GM21619 (cell line): ENCODE measurements around the gene FRY.

Source experiments
- ATAC-seq: cut with Tn5 transposase; IDR thresholded peaks from one replicate; pipeline ENCODE4 v1.9.1; 2021; ENCODE audit not compliant: unreplicated experiment

Gene FRY

DNA sequence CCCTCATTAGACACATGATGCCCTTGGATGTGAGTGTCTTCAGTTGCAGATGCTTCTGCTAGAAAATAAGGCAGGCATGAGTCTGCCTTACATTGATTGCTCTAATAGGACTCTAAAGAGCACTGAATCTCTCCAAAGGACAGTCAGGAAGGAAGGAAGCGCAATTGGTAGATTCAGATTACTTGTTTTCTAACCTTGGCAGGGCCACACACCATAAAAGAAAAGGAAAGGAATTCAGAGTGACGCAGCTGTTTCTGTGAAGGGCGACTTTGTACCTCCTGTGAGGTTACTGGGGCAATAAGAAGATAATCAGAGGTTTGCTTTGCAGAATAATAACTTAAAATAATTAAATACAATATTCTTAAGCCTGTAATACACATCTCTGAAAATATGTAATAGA lies 48.0 kb downstream of the FRY start:
- no peak for ATAC-seq

DNA sequence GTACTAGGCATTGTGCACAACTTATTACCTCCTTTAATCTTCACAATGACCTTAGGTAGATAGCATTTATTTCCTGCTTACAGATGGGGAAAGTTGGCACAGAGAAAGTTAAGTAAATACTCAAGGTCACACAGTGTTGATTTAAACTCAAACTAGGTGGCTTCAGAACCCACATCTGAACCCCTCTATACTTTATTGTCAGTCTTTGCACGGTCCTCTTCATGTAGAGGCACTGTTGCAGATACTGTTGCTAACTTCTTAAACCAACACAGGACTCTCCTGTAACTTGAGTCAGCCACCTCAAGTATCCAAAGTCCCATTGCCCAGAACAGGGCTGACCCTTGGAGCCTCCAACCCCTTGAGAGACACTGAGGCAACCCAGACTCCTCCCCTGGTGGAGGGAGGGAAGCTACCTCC lies 48.8 kb downstream of the FRY start:
- ATAC-seq, result no peak

DNA sequence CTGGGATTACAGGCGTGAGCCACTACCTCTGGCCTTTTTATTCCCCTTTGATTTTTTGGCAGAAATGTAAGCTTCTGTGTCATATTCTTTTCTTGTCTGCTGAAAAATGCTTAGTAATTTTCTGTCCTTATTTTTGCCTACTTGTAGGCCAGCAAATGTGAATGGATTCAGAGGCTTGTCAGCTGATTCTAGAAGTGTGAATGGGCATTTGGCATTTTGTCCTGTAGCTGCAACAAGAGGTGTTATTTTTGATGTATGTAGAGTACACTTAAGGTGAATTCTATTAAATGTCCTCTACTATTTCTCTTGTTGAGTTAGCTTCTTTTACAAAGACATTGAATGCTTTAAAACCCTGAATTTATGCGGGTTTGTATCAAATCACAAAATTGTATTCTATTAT lies 50.0 kb downstream of the FRY start:
- no peak for ATAC-seq

DNA sequence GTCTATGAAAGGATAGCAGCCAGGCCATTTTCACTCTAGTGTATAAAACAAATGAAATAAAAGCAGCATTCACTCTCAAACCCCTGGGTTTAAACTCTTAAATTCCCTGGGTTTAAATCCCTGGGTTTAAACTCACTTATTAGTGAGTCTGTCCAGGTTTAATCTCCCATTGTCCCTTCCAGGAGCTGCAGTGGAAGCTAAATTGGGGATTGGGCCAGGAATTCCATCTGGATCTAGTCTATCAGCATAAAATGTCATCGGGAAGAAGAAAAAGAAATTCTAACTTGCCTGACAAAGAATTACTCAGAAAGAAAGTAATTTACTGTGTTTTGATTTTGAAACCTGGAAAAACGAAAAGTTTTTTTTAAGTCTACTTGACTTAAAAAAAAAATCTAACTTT lies 54.8 kb downstream of the FRY start:
- ATAC-seq, result no peak

DNA sequence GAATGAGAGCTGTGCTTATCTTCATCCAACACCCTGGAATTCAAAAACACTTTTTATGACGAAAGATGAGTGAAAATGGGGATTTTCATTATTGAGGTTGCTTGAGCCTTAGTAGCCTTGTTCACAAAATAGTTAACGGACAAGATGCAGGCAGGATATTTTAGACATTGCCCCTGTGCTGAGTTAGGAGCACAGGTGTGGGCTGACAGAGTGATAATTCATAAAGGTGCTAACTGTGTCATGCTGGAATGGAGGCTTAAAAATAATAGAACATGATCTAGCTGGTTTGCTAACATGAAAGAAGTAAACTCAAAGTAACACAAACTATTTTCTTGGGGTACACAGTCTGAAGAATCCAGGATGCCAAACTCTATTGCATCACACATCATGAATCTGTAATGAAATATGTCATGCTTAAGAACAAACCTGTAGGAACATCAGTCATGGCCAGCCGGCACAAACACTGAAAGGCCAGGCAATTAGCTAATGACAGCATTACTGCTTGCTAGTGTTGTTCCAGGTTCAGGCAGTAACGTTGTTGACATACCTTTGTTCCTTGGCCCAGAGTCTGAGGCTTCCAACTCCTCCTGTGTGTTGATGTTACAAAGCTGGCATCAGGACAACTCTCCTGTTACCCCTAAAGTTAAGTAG lies 55.3 kb downstream of the FRY start:
- no peak for ATAC-seq

DNA sequence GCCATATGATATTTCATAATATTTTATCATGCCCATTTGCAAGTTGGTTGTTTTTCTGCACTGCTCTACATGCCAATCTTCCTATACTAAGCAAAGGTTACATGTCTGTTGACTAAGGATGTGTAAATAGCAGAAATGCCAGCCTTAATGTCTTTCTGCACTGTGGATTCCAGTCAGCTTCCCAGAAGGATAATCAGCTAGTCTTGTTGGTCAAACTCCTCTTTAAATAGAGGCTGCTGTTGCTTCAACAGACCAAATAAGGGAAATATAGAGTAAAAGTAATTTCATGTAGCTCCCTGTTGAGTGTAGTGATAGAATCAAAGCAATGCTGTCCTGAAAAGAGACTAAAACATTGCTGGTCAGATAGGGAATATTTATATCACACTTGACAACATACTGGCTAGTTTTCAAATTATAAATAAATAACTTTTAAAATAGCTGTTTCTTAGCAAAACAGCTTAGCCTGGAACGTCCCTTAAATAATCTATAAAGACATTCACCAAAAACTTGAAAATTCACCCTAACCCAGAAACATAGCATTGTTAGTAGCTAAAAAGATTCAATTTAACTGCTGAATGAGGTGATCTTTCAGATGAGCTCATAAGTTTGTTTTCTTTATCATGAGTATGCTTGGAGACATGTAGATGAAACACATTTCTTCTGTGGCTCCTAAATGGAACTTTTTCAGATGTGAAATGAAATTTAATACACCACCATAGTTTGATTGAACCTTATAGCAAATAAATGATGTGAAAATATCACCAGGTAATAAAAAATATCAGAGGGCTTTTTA lies 56.6 kb downstream of the FRY start:
- no peak for ATAC-seq

DNA sequence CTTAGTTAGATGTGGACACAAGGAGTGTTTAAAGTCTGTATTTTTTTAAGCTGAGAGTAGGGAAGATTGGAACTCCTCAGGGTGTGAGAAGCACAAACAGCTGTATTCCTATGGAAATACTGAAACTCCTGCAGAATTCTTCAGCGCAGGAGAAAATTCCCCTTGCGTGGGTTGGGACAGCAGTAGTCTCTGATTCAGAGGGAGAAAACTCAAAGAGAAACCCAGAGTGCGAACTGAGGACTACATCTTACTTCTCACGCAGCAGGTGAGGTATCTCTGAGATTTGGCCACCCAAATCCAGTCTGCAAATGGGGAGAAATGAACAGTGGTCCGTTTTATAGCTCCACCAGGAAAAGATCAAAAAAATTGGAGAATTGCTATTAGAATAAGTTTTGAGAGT lies 60.9 kb downstream of the FRY start:
- no peak for ATAC-seq

DNA sequence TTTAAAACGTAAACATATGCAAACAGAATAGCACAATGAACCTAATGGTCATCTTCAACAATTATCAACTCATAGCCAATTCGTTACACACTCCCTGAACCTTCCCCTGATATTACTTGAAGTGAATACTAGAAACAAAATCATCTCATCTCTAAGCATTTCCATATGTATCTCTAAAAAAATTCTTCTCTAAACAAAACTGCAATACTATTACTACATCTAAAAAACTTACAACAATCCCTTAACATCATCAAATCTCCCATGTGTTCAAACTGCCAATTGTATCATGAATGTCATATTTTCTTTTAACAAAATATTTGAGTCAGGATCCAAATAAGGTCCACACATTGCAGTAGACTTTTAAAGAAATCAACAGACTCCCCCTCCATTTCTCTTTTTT lies 61.4 kb downstream of the FRY start:
- ATAC-seq, result no peak

DNA sequence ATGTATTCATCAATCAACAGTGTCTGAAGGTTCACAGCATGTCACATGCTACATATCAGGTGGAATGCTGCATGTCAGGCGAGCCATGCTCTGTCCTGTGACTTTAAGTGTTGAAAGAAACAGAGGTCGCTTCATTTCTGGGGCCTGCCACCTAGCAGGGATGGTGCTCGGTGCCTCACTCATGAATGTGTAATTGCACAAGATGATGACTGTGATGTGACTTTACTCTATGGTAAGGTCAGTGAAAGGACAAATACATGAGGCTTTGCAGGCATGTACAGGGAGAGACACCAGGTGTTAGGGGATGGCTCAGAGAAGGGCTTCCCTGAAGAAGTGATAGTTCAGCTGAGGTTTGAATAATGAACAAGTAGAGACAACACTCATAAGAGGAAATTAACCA lies 66.7 kb downstream of the FRY start:
- ATAC-seq, result no peak

DNA sequence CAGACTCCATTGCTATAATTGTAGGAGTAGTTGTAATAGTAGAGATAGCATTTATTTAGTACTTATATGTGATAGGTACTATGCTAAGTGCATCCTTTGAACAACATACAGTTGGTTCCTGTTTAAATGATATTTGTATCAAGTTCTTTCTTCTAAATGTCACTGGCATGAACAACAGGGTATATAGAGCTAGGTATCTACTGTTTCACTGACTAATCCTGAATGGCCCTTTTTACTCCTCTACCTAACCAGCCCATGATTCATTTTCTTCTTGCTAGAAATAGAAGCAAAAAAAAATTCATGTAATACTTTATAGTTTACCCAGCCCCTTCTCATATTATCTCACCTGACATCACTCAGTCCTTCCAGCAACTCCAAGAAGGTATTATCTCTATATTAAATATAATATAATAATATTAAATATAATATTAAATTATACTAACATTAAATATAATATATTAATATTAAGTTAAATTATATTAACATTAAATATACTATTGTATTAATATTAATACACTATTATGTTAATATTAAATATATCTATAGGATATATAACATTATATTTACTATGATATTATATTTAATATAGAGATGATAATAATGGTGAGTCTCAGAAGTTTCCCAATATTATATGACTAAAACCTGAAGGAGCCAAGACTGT lies 74.2 kb downstream of the FRY start:
- no peak for ATAC-seq

DNA sequence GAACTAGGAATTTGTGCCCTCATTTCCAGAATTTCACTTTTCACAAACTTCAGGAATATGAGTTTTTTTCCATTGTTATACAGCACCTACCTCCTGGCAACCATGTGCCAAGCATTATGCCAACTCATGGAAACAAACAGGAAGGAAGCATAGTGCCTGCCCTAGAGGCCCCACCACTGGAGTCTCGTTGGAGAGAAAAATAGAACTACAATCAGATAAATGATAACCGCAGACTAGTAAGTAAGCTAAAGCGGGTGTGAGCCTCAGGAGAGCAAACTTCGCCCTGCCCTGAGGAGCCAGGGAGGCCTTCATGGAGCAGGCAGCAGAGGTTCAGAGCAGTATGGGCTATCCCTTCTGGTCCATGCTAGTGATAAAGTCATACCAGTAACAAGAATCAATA lies 75.9 kb downstream of the FRY start:
- no peak for ATAC-seq

DNA sequence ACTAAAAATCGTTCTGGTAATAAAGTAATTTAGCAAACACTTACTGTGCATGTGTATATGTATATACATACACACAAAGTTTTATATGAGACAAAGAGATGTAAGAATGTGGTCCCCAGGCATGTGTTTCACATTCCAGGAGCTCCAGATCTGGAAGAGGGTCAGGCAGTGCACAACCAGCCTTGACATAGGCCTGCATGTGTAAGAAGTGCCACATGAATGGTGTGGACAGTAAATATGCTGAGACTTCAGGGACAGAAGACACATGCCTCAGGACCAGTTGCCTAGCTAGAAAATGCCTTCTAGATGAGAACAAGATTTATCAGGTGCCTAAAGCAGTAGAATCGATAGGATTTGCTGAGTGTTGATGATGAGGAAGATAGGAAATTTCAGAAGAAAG lies 76.4 kb downstream of the FRY start:
- no peak for ATAC-seq

DNA sequence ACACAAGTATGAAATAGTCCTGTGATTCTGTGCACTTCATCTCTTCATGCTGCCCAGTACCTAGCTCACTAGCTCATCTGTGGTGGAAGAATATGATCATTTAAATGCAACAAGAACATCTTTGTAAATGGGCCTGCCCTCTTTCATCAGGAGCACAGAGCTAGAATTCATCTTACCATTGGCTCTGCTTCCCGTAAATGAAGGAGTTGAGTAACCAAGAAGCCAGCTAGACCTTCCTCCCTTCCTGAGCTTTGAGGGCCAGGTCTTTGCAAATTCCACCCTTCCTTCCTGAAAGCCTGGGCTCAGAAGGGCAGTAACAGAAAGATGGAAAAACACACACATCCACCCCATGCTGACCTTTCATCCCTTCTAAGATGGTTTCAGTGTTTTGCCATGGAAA lies 82.0 kb downstream of the FRY start:
- ATAC-seq, result no peak

DNA sequence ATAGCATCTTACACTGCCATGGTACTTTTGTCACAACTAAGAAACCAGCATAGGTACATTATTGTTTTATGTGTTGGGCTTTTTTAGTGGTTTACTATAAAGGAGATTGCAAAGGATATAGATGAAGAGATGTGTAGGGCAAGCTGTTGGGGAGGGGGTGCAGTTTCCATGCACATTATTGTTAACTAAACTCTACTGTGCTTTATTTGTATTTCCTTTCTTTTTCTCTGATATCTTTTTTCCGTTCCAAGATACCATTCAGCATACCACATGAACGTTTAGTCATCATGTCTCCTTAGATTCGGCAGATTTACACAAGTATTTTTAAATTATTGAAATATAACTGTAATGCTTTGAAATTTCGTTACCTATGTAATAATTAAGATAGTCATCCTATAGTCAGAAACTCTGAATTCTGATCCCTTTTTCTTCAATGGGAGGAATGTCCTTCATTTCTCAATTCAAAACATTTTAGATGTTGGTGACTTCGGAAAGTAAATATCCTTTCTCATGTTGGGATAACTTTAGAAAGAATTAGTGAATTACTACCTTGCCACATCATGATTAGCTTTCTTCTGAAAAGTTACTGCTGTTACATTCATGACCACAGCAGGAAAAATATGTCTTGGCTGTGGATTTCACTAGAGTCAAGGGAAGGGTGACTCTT lies 82.8 kb downstream of the FRY start:
- no peak for ATAC-seq

DNA sequence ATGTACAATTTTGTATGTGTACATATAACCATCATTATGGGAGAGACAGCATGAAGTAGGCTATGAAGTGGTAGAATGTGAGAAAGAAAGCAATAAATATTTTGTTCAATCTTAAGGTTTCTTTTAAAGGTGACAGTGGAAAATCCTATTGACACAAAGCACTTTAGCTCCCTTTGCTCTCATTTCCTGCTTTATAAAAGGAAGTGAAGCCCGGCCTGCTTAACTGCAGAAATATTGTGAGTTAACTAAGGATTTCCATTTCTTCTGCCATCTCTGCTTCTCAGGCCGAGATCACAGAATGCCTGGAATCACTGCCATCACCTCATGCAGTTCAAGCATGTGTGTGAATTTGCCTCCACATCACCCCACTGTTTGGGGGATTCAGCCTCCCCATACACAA lies 83.5 kb downstream of the FRY start:
- ATAC-seq, result no peak

DNA sequence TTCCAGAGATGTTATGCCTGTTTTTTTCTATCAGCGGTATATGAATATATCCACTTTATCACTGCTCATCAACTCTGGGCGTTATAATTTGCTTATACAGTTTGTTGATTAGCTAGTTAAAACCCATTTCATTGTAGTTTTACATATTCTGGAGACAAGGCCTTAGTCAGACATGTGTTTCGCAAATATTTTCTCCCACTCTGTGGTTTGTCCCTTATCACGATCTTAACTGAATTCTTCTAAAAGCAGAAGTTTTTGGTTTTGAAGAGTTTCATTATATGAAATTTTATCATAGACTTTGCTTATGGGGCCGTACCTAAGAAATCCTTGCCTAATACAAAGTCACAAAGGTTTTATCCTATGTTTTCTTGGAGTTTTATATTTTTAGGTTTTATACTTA lies 84.6 kb downstream of the FRY start:
- no peak for ATAC-seq

DNA sequence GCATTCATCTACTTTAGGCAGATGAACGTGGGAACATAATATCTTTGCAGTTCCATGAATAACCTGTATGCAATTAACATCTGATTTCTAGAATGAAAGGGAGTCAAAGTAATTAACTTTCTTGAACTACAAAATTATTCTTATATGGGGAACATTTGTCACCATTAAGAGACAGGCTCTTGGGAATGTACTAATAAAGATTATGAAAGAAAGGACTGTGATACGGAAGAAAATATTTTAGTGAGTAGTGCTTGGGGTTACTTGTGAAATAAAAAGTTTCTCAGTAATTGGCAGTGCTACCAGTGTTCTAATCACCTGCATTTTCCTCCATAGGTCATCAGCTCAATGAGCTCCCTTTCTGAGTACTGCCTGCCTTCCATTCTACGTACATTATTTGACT lies 85.4 kb downstream of the FRY start:
- no peak for ATAC-seq

DNA sequence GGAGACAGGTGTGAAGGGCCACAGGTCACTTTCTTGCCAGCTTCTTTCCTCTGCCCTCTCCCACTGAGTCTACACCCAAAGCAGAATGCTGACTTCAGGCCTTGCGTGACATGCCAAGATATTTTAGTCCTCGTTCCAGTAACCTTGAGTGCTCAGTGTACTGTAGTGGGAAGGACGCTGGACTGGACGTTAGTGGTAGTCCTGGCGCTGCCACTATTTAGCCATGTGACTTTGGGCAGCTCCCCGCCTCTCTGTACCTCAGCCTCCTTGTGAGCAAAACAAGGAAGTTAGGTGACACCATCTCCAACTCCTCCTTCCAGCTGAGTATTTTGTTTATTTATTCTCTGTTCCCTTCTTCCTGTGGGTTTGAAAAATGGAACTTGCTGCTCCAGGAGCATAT lies 86.1 kb downstream of the FRY start:
- no peak for ATAC-seq

DNA sequence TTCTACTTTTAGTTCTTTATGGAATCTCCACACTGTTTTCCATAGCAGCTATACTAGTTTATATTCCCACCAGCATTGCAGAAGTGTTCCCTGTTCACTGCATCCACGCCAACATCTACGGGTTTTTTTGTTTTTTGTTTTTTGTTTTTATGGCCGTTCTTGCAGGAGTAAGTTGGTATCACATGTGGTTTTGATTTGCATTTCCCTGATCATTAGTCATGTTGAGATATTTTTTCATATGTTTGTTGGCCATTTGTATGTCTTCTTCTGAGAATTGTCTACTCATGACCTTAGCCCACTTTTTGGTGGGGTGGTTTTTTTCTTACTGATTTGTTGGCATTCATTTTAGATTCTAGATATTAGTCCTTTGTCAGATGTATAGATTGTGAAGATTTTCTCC lies 89.7 kb downstream of the FRY start:
- ATAC-seq, result no peak

DNA sequence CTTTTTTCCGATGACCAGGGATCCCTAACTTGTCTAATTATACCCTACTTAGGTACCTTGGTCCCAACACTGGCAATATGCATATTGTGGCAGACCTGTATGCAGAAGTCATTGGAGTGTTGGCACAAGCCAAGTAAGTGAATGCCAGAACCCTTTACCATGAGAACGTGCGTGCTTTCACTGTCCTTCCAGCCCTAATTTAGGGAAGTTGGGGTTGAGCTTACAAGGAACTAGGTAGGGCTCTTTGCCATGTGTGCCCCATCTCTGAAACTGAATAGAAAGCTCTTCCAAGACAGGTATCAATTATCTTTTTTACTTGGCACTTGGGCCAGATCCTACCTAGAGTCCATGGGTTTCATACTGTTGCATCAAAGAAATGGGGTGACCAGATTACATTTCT lies 93.2 kb downstream of the FRY start:
- ATAC-seq, result no peak

DNA sequence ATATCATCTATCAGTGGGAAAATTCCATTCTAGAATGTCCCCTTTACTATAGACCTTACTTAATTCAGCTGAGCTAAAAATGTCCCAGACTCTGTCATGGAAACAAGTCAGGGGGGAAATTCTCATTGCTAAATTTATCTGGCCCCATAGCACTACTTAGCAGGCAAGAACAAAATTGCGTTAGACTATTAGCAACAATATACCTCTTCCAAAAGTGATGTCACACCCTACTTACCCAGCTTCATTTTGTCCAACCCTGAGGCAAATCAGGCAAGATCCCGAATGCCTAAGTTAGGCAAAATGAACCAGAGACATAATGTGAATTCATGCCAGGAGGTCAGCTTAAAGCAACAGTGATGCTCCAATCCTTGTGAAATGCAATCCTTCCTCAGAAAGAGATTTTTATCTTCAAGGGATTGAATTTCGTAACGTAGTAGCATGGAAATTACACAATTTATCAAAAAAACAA lies 93.7 kb downstream of the FRY start:
- no peak for ATAC-seq

DNA sequence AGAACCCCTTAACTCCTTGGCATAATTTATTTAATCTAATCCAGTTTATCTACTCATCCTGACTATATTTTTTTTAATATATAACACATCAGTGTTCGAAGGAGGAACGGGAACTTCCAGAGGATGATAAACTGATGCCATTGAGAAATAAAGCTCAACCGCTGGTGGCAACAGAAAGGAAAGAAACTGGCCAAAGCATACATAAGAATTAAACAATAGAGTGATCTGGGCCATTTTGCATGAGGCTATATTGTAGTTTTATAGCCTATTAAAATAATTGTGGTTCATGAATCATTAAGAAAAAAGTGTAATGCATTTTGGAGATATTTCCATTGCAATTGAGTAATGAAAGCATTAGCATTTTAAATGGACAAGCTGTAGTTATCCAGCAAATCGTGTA lies 94.2 kb downstream of the FRY start:
- no peak for ATAC-seq
